CD4-positive, alpha-beta T cell treated with Interleukin-17A for 1 hour (primary cell): ENCODE results near the gene IGFN1.

Experiments used
- DNase-seq: peaks from one replicate; pipeline ENCODE4 v3.0.0-alpha.2; 2020

The IGFN1 gene

DNA sequence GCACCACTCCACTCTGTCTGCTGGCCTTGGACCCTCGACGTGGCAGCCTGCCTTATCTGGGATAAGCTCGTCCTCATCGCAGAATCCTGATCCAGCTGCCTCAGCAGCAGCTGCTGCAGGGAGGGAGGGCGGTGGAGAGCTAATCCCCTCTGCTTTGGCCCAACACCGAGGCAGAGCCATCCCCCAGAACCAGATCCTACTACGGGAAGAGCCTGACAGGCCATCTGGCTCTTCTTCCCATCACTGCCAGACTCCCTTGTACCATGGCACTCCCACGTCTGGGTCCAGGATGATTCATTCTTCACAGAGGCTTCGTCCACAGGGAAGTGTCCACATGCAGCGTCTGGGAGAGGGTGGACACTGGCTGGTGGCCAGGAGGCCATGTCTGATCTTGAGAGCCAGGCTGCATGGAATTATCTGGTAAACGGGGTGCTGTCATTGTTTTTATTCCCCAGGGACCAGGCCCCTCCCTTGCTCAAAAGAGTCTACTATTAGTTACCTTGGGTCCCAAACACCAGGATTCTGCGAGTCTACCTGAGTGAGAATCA lies 78.1 kb downstream of the IGFN1 start:
- no peak for DNase-seq

- DNase-seq = no peak
Observed at GRCh38 chr1:201269281-201269680, 78.7 kb downstream of the IGFN1 start.

GRCh38 chr1:201269900-201270410 lies 79.3 kb downstream of the IGFN1 start:
- no peak for DNase-seq

- DNase-seq = no peak
Observed at GRCh38 chr1:201270616-201271390, 80.2 kb downstream of the IGFN1 start.

DNA sequence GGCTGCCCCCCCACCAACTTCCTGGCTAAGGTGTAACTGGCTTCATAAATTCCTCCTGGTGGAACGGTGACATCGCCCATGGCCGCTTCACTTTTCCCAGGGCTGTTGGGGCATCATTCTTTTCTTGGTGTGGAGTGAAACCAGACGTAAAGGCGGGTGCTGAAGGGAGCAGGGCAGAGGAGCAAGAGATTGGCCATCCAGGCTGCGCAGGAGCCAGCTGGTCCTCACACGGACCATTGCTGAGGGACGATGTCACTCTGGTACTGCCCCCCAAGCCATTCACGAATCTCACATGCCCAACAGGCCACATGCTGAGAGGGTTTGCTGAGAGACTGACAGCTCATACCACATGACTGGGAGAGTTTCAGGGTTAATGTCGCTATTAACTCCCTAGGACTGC lies 82.2 kb downstream of the IGFN1 start:
- DNase-seq = no peak

DNA sequence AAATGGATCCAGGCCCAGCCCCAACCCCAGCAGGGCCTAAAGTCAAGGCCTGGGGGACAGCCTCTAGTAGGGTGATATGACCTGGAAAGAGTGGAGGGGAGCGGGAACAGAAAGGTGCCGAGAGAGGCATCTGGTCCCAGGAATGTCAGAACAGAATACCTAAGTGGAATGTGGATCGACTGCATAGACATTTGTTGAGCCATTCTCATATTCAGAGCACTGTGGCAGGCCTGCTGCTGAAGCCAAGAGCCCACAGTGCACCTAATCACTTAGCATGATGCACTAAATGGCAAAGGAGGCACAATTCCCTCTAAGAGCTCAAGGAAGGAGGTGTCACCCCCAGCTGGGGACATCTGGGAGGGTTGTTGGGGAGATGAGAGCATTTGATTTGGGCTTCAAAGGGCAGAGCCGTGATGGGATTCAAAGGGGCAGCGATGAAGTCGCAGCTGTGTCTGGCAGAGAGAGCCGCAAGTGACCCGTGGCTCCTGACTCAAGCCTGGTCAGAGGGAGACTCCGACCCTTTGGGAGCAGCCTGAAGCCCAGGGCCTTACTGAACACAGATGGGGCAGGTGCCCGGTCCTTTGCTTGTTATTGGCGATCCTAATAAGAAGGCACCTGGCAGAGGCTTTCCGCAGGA lies 84.1 kb downstream of the IGFN1 start:
- DNase-seq = no peak

- DNase-seq = no peak
Observed at GRCh38 chr1:201275253-201275666, 84.6 kb downstream of the IGFN1 start.

GRCh38 chr1:201276891-201277290 lies 86.3 kb downstream of the IGFN1 start:
- DNase-seq = no peak

DNA sequence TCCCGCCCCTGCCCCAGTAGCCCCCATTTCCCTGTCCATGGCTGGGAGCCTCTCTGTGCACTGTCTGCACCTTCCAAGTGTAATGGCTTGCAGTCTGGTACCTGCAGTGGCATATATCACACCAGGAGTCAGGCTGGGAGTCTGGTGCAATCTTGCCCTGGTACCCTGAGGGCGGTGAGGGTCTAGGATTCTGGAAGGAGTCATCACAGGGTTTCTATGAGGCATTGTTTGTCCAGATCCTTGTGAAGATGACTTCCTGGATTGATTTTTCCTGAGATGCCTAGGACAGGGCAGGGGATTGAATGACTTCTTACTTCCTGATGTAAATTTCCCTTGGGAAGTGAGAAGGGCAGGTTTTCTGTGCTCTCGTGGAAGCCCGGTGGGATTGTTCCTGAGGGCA lies 86.8 kb downstream of the IGFN1 start:
- no peak for DNase-seq
